HG02840 (cell line): ENCODE data around the gene ESAM.
"Not testable (repeated sequence)": the region's sequence is repeated elsewhere in the genome, so short reads cannot be mapped to it uniquely, and the experiment has no call there.

ENCODE experiments used
- ATAC-seq: cut with Tn5 transposase; IDR thresholded peaks from one replicate; pipeline ENCODE4 v1.9.1; 2021; ENCODE audit warnings: mild to moderate bottlenecking, moderate library complexity, moderate number of reproducible peaks; ENCODE audit not compliant: unreplicated experiment, low FRiP score

Gene ESAM

GRCh38 chr11:124776865-124777645, 15.0 kb upstream of the ESAM start:
- ATAC-seq, result no peak

- ATAC-seq, result not testable (repeated sequence)
These were observed 8.9 kb upstream of the ESAM start for GRCh38 chr11:124770959-124771358.

- ATAC-seq, result no peak
These were observed 8.0 kb upstream of the ESAM start for GRCh38 chr11:124769806-124770774.

GRCh38 chr11:124768914-124769313, 6.8 kb upstream of the ESAM start:
- ATAC-seq, result no peak

GRCh38 chr11:124766156-124766555, 4.1 kb upstream of the ESAM start:
- ATAC-seq, result no peak

GRCh38 chr11:124763156-124763947, 1.3 kb upstream of the ESAM start:
- peak; percentile 31 for ATAC-seq

GRCh38 chr11:124762624-124763155, 600 bp upstream of the ESAM start:
- ATAC-seq, result peak; percentile 15

GRCh38 chr11:124761301-124762104, 587 bp downstream of the ESAM start:
- ATAC-seq, result peak; percentile 5

- ATAC-seq, result no peak
These were observed 1.3 kb downstream of the ESAM start for GRCh38 chr11:124760806-124761205.

- ATAC-seq, result no peak
These were observed 1.9 kb downstream of the ESAM start for GRCh38 chr11:124760205-124760652.

GRCh38 chr11:124759266-124760204, 2.6 kb downstream of the ESAM start:
- no peak for ATAC-seq

GRCh38 chr11:124758355-124759265, 3.5 kb downstream of the ESAM start:
- peak; percentile 29 for ATAC-seq

- no peak for ATAC-seq
These were observed 4.8 kb downstream of the ESAM start for GRCh38 chr11:124757320-124757719.

GRCh38 chr11:124756753-124757227, 5.3 kb downstream of the ESAM start:
- no peak for ATAC-seq

GRCh38 chr11:124756033-124756752, 5.9 kb downstream of the ESAM start:
- no peak for ATAC-seq

GRCh38 chr11:124754710-124755109, 7.4 kb downstream of the ESAM start:
- no peak for ATAC-seq
